ENCODE data around the gene LHX3. TPM values are rescaled to one million over a fixed set of nuclear protein-coding genes. Genes with fewer than 3 reads are reported as not detected.

The LHX3 gene
- total and polyA plus RNA-seq, 4 experiments from 2014 or later, result not detected

- no peak overlapping the region for H3K27ac Mint-ChIP-seq
- H3K4me3 Mint-ChIP-seq, result no peak overlapping the region
- peaks cover 24% of the 10 kb centered on the region for H3K27me3 ChIP-seq (ENCODE audit: insufficient read depth, low read length)
- no peaks in the 10 kb centered on the region for H3K9me3 Mint-ChIP-seq
- peaks cover 28 to 33% of the 10 kb centered on the region in 2 donors for H3K27me3 Mint-ChIP-seq
- H3K36me3 ChIP-seq (ENCODE audit: insufficient read depth, low read length), result no peaks in the 10 kb centered on the region
- no peak for DNase-seq
- no peak overlapping the region for H3K27ac ChIP-seq (ENCODE audit: low read depth, low read length)
- ChIA-PET CTCF (ENCODE audit: partially characterized antibody) (no interaction called here), POLR2A (ENCODE audit: partially characterized antibody) (no interaction called here)
- no peaks in the 10 kb centered on the region for H3K9me3 ChIP-seq (ENCODE audit: control insufficient read depth in 1 of 2, low read length in 2 of 2)
- intact Hi-C loops (cut with micrococcal nuclease), result no loop called here
- H3K36me3 Mint-ChIP-seq, result no peaks in the 10 kb centered on the region
- no peaks in the 10 kb centered on the region for H3K4me1 ChIP-seq (ENCODE audit: insufficient read depth, low read length)
- no peak overlapping the region for H3K4me3 ChIP-seq (ENCODE audit: low read length in 2 of 2)
- peaks cover 3 to 8% (median 5%) of the 10 kb centered on the region in 4 donors for H3K4me1 Mint-ChIP-seq
Measured at GRCh38 chr9:136194540-136194939, 10.4 kb downstream of the LHX3 start.

GRCh38 chr9:136193891-136194279 is 11.0 kb downstream of the LHX3 start:
- POLR2A ChIA-PET (ENCODE audit: partially characterized antibody), result no interaction called here
- Mint-ChIP-seq H3K9me3 (no peaks in the 10 kb centered on the region), H3K4me3 (no peak overlapping the region), H3K36me3 (no peaks in the 10 kb centered on the region), H3K27ac (no peak overlapping the region), H3K4me1 (peaks cover 3 to 8% (median 5%) of the 10 kb centered on the region in 4 donors), H3K27me3 (peaks cover 26 to 33% of the 10 kb centered on the region in 2 donors)
- CTCF ChIA-PET (ENCODE audit: partially characterized antibody), result no interaction called here
- intact Hi-C loops (cut with micrococcal nuclease), result no loop called here
- H3K27me3 ChIP-seq (ENCODE audit: insufficient read depth, low read length), result peaks cover 24% of the 10 kb centered on the region
- H3K27ac ChIP-seq (ENCODE audit: low read depth, low read length), result no peak overlapping the region
- no peak overlapping the region for H3K4me3 ChIP-seq (ENCODE audit: low read length in 2 of 2)
- no peaks in the 10 kb centered on the region for H3K9me3 ChIP-seq (ENCODE audit: control insufficient read depth in 1 of 2, low read length in 2 of 2)
- H3K36me3 ChIP-seq (ENCODE audit: insufficient read depth, low read length), result no peaks in the 10 kb centered on the region
- H3K4me1 ChIP-seq (ENCODE audit: insufficient read depth, low read length), result no peaks in the 10 kb centered on the region
- DNase-seq, result no peak

- Histone ChIP-seq H3K4me1 (ENCODE audit: insufficient read depth, low read length) (no peaks in the 10 kb centered on the region), H3K27me3 (ENCODE audit: insufficient read depth, low read length) (peaks cover 23% of the 10 kb centered on the region), H3K9me3 (ENCODE audit: control insufficient read depth in 1 of 2, low read length in 2 of 2) (no peaks in the 10 kb centered on the region), H3K4me3 (ENCODE audit: low read length in 2 of 2) (no peak overlapping the region), H3K27ac (ENCODE audit: low read depth, low read length) (no peak overlapping the region), H3K36me3 (ENCODE audit: insufficient read depth, low read length) (no peaks in the 10 kb centered on the region)
- intact Hi-C loops (cut with micrococcal nuclease), result no loop called here
- Mint-ChIP-seq H3K4me3 (no peak overlapping the region), H3K27me3 (peaks cover 24 to 30% of the 10 kb centered on the region in 2 donors), H3K4me1 (peaks cover 3 to 8% (median 5%) of the 10 kb centered on the region in 4 donors), H3K9me3 (no peaks in the 10 kb centered on the region), H3K36me3 (no peaks in the 10 kb centered on the region), H3K27ac (no peak overlapping the region)
- CTCF ChIA-PET (ENCODE audit: partially characterized antibody), result no interaction called here
- POLR2A ChIA-PET (ENCODE audit: partially characterized antibody), result no interaction called here
- DNase-seq, result no peak
Measured at GRCh38 chr9:136193127-136193890, 11.6 kb downstream of the LHX3 start.

GRCh38 chr9:136192289-136193126 is 12.4 kb downstream of the LHX3 start:
- H3K36me3 ChIP-seq (ENCODE audit: insufficient read depth, low read length), result no peaks in the 10 kb centered on the region
- H3K36me3 Mint-ChIP-seq, result no peaks in the 10 kb centered on the region
- no peak overlapping the region for H3K4me3 Mint-ChIP-seq
- intact Hi-C loops (cut with micrococcal nuclease), result no loop called here
- POLR2A ChIA-PET (ENCODE audit: partially characterized antibody), result no interaction called here
- no peak overlapping the region for H3K27ac Mint-ChIP-seq
- H3K27ac ChIP-seq (ENCODE audit: low read depth, low read length), result no peak overlapping the region
- peaks cover 24 to 31% of the 10 kb centered on the region in 2 donors for H3K27me3 Mint-ChIP-seq
- H3K9me3 Mint-ChIP-seq, result no peaks in the 10 kb centered on the region
- no peaks in the 10 kb centered on the region for H3K4me1 ChIP-seq (ENCODE audit: insufficient read depth, low read length)
- H3K9me3 ChIP-seq (ENCODE audit: control insufficient read depth in 1 of 2, low read length in 2 of 2), result no peaks in the 10 kb centered on the region
- no peak overlapping the region for H3K4me3 ChIP-seq (ENCODE audit: low read length in 2 of 2)
- DNase-seq, result no peak
- H3K4me1 Mint-ChIP-seq, result peaks cover 3 to 8% (median 5%) of the 10 kb centered on the region in 4 donors
- H3K27me3 ChIP-seq (ENCODE audit: insufficient read depth, low read length), result peaks cover 20% of the 10 kb centered on the region
- CTCF ChIA-PET (ENCODE audit: partially characterized antibody), result no interaction called here

- CTCF ChIA-PET (ENCODE audit: partially characterized antibody), result no interaction called here
- peaks cover 3 to 7% (median 5%) of the 10 kb centered on the region in 4 donors for H3K4me1 Mint-ChIP-seq
- Histone ChIP-seq H3K4me3 (ENCODE audit: low read length in 2 of 2) (no peak overlapping the region), H3K36me3 (ENCODE audit: insufficient read depth, low read length) (no peaks in the 10 kb centered on the region), H3K9me3 (ENCODE audit: control insufficient read depth in 1 of 2, low read length in 2 of 2) (no peaks in the 10 kb centered on the region), H3K4me1 (ENCODE audit: insufficient read depth, low read length) (no peaks in the 10 kb centered on the region), H3K27ac (ENCODE audit: low read depth, low read length) (no peak overlapping the region), H3K27me3 (ENCODE audit: insufficient read depth, low read length) (peaks cover 20% of the 10 kb centered on the region)
- no peak overlapping the region for H3K27ac Mint-ChIP-seq
- H3K36me3 Mint-ChIP-seq, result no peaks in the 10 kb centered on the region
- no peak overlapping the region for H3K4me3 Mint-ChIP-seq
- H3K9me3 Mint-ChIP-seq, result no peaks in the 10 kb centered on the region
- POLR2A ChIA-PET (ENCODE audit: partially characterized antibody), result no interaction called here
- no peak for DNase-seq
- H3K27me3 Mint-ChIP-seq, result peaks cover 26 to 31% of the 10 kb centered on the region in 2 donors
- intact Hi-C loops (cut with micrococcal nuclease), result no loop called here
Measured at GRCh38 chr9:136191960-136192286, 13.0 kb downstream of the LHX3 start.

- Mint-ChIP-seq H3K27ac (no peak overlapping the region), H3K9me3 (no peaks in the 10 kb centered on the region), H3K27me3 (peaks cover 20 to 26% of the 10 kb centered on the region in 2 donors), H3K4me3 (no peak overlapping the region), H3K4me1 (peaks cover 0 to 1% (median under 1%) of the 10 kb centered on the region in 4 donors), H3K36me3 (no peaks in the 10 kb centered on the region)
- POLR2A ChIA-PET (ENCODE audit: partially characterized antibody), result no interaction called here
- DNase-seq, result no peak
- intact Hi-C loops (cut with micrococcal nuclease), result no loop called here
- Histone ChIP-seq H3K4me1 (ENCODE audit: insufficient read depth, low read length) (no peaks in the 10 kb centered on the region), H3K27me3 (ENCODE audit: insufficient read depth, low read length) (peaks cover 17% of the 10 kb centered on the region), H3K27ac (ENCODE audit: low read depth, low read length) (no peak overlapping the region), H3K4me3 (ENCODE audit: low read length in 2 of 2) (no peak overlapping the region), H3K9me3 (ENCODE audit: control insufficient read depth in 1 of 2, low read length in 2 of 2) (no peaks in the 10 kb centered on the region), H3K36me3 (ENCODE audit: insufficient read depth, low read length) (no peaks in the 10 kb centered on the region)
- CTCF ChIA-PET (ENCODE audit: partially characterized antibody), result no interaction called here
Measured at GRCh38 chr9:136191099-136191959, 13.6 kb downstream of the LHX3 start.

GRCh38 chr9:136190656-136191055 is 14.3 kb downstream of the LHX3 start:
- Histone ChIP-seq H3K27ac (ENCODE audit: low read depth, low read length) (no peak overlapping the region), H3K36me3 (ENCODE audit: insufficient read depth, low read length) (no peaks in the 10 kb centered on the region), H3K27me3 (ENCODE audit: insufficient read depth, low read length) (peaks cover 14% of the 10 kb centered on the region), H3K9me3 (ENCODE audit: control insufficient read depth in 1 of 2, low read length in 2 of 2) (no peaks in the 10 kb centered on the region), H3K4me3 (ENCODE audit: low read length in 2 of 2) (no peak overlapping the region), H3K4me1 (ENCODE audit: insufficient read depth, low read length) (no peaks in the 10 kb centered on the region)
- Mint-ChIP-seq H3K9me3 (no peaks in the 10 kb centered on the region), H3K27me3 (peaks cover 16 to 23% of the 10 kb centered on the region in 2 donors), H3K27ac (no peak overlapping the region), H3K36me3 (no peaks in the 10 kb centered on the region), H3K4me3 (no peak overlapping the region), H3K4me1 (no peaks in the 10 kb centered on the region)
- DNase-seq, result no peak
- intact Hi-C loops (cut with micrococcal nuclease), result no loop called here
- ChIA-PET POLR2A (ENCODE audit: partially characterized antibody) (no interaction called here), CTCF (ENCODE audit: partially characterized antibody) (no interaction called here)

Data from CD4-positive, alpha-beta memory T cell (primary cell).